H1 (cell line): ENCODE measurements around the gene PRR23E.

ENCODE experiments used
- ATF2 ChIP-seq: IDR thresholded peaks from 2 replicates; pipeline ENCODE4 v1.6.1; 2012; ENCODE audit warnings: low read length, inconsistent platforms
- CTCF ChIP-seq, 3 experiments: IDR thresholded peaks; 1 replicate in 2 of 3; 2 replicates in 1 of 3; pipeline versions ENCODE4 v1.5.1 to v1.6.1; 2011; ENCODE audit warnings: low read length in 3 of 3, mild to moderate bottlenecking in 3 of 3, inconsistent platforms in 2 of 3, low read depth in 1 of 3, moderate library complexity in 1 of 3; ENCODE audit not compliant: insufficient read depth in 1 of 3; ENCODE audit errors: control extremely low read depth in 1 of 3
- E2F6 ChIP-seq: IDR thresholded peaks from 2 replicates; pipeline ENCODE4 v1.6.1; 2012; ENCODE audit warnings: inconsistent platforms
- EP300 ChIP-seq, 2 experiments: IDR thresholded peaks; 1 replicate in 1 of 2; 2 replicates in 1 of 2; pipeline ENCODE4 v1.6.1; 2011 to 2012; ENCODE audit warnings: low read depth in 2 of 2, low read length in 2 of 2, mild to moderate bottlenecking in 2 of 2, borderline replicate concordance in 1 of 2, inconsistent platforms in 1 of 2, moderate library complexity in 1 of 2

- TF ChIP-seq ATF2 = no peak
- no peak for TF ChIP-seq E2F6
- TF ChIP-seq CTCF (IDR thresholded peaks at IDR 0.05; ENCODE audit: control extremely low read depth in 1 of 3, insufficient read depth in 1 of 3, low read depth in 1 of 3, low read length in 3 of 3) = no peak
- no peak for TF ChIP-seq EP300 (IDR thresholded peaks at IDR 0.05; ENCODE audit: borderline replicate concordance in 1 of 2, low read depth in 2 of 2, low read length in 2 of 2)
Observed at GRCh38 chr3:127210654-127210943, 17.7 kb downstream of the PRR23E start.
